ENCODE measurements around the gene SLC22A13.

- TF ChIP-seq CTCF (IDR thresholded peaks at IDR 0.05) (no peak), POLR2A (IDR thresholded peaks at IDR 0.05) (no peak)
Observed at GRCh38 chr3:38314112-38314763, 48.6 kb downstream of the SLC22A13 start.

Measured in esophagus squamous epithelium (tissue), 4 donors.